Fibroblast of skin of right quadriceps (primary cell): ENCODE results near the gene EME2.

ENCODE experiments used
- DNase-seq: peaks from one replicate; pipeline ENCODE4 v3.0.0-alpha.2; 2013

The EME2 gene

GRCh38 chr16:1779741-1780676 lies 7.4 kb downstream of the EME2 start:
- no peak for DNase-seq

GRCh38 chr16:1780677-1781072 lies 8.1 kb downstream of the EME2 start:
- no peak for DNase-seq

- DNase-seq, result no peak
Measured at GRCh38 chr16:1781254-1781653, 8.6 kb downstream of the EME2 start.

GRCh38 chr16:1781758-1782407 lies 9.3 kb downstream of the EME2 start:
- no peak for DNase-seq

- peak; percentile 100 for DNase-seq
Measured at GRCh38 chr16:1782408-1783264, 10.0 kb downstream of the EME2 start, which contains the start of the genes NUBP2 and SPSB3. Gene NUBP2, plus strand, starts transcription at chr16:1782960. Its CDS starts 61 bp downstream, at chr16:1783021. Gene SPSB3, minus strand, starts transcription at chr16:1782571. Its CDS starts 1,088 bp downstream, at chr16:1781483.

- DNase-seq, result no peak
Measured at GRCh38 chr16:1784977-1785845, 12.6 kb downstream of the EME2 start.

- no peak for DNase-seq
Measured at GRCh38 chr16:1785846-1786170, 13.2 kb downstream of the EME2 start.

GRCh38 chr16:1786242-1787055 lies 13.8 kb downstream of the EME2 start:
- no peak for DNase-seq

GRCh38 chr16:1787056-1787321 lies 14.4 kb downstream of the EME2 start:
- DNase-seq, result no peak

GRCh38 chr16:1787322-1788094 lies 14.9 kb downstream of the EME2 start:
- DNase-seq, result no peak

- no peak for DNase-seq
Measured at GRCh38 chr16:1788095-1788707, 15.6 kb downstream of the EME2 start.

- no peak for DNase-seq
Measured at GRCh38 chr16:1788708-1789100, 16.1 kb downstream of the EME2 start.

- no peak for DNase-seq
Measured at GRCh38 chr16:1789643-1790045, 17.0 kb downstream of the EME2 start.

- no peak for DNase-seq
Measured at GRCh38 chr16:1790261-1790610, 17.6 kb downstream of the EME2 start.

GRCh38 chr16:1790611-1791255 lies 18.1 kb downstream of the EME2 start:
- no peak for DNase-seq

- no peak for DNase-seq
Measured at GRCh38 chr16:1791256-1791942, 18.8 kb downstream of the EME2 start.

GRCh38 chr16:1791943-1792812 lies 19.6 kb downstream of the EME2 start:
- no peak for DNase-seq
